GM19099 (cell line): ENCODE data around the gene PRMT2.

Experiments
- POLR2A ChIP-seq: IDR thresholded peaks from 3 replicates; pipeline ENCODE4 v1.6.1; 2011; ENCODE audit warnings: low read depth; ENCODE audit not compliant: insufficient read length; ENCODE audit errors: extremely low read depth

Gene PRMT2

DNA sequence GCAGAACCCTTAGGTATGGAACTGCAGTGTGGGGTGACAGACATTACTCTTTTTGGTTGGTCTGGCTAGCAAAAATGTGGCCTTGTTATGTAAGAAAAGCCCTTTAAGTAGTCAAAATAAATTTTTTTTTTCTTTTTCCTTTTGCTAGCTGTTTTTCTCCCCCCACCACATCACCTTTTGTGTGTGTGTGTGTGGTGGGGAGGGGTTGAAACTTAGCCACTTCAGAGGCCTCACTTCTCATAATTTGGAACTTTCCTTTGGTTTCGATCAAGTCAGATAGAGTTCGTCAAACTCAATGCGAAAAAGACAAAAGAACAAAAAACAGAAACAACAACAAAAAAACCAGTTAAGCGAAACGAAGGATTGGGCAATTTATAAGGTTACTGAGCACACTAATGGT is 1.9 kb upstream of the PRMT2 start:
- TF ChIP-seq POLR2A, result no peak

DNA sequence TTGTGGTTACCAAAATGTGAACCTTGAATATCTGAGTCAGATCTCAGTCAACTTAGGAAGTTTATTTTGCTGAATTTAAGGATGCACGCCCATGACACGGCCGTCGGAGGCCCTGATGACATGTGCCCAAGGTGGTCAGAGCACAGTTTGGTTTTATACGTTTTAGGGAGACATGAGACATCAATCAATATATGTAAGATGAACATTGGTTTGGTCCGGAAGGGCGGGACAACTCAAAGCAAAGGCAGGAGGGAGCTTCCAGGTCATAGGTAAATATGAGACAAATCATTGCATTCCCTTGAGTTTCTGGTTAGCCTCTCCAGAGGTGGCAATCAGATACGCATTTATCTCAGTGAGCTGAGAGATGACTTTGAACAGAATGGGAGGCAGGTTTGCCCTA is 1.0 kb upstream of the PRMT2 start:
- no peak for TF ChIP-seq POLR2A

DNA sequence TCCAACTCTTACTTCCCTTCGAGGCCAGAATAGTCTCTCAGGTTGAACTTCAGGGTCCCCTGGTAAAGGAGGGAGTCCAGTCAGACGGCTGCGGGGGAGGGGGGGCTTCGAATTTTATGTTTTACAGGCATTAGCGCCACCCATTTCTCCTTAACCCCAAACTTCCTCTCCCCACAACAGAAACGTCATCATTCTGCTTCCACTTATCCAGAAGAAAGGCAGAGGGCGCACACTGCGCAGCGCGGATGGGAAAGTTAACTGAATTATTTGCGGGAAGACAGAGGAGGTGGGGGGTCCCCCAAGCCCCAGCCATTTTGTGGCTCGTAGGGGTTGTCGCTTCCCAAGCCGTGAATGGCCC is 529 bp upstream of the PRMT2 start:
- no peak for TF ChIP-seq POLR2A

DNA sequence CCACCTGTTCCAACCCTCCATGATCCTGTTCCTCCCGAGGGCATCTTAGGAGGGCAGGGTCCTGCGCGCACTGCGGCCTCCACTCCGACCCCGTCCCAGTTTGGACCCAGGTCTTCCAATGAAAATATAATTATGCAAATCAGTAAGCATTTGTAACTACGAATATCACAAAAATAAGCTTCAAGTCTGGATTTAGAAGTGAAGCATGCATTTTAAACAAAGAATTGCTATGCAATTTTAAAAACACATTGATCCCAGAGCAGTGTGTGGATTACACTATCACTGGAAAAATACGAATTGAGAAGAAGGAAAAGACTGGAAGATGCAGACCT is 673 bp downstream of the PRMT2 start:
- TF ChIP-seq POLR2A, result no peak

DNA sequence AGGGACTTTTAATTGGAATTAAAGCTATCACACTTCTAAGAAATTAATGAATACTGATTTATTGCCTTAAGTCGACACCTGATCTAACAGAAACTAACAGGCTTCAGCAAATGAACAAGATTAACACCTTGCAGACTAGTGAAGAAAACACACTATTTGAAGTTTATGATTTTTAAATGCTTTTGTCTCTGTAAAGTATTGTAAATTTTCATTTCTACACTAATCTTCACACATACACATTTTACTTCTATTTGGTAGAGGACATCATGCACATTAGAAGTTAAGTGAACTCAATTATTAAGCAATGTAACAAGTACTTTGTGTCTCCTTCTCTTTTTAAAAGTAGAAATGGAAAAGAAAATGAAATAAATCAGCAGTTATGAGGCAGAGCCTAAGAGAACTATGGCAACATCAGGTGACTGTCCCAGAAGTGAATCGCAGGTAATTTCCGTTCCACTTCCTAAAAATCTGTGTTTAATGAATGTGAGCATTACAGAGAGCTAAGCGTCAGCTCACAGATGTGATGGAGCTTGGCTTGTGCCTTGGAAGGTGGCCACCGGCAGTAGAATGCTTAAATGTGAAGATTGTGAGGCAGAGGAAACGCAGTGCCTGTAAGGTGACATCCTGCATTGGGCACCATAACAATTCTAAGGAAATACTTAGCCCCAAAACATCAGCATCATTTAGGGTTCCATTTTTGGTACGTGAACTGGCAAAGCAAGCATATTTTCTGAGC is 1.2 kb downstream of the PRMT2 start:
- no peak for TF ChIP-seq POLR2A

DNA sequence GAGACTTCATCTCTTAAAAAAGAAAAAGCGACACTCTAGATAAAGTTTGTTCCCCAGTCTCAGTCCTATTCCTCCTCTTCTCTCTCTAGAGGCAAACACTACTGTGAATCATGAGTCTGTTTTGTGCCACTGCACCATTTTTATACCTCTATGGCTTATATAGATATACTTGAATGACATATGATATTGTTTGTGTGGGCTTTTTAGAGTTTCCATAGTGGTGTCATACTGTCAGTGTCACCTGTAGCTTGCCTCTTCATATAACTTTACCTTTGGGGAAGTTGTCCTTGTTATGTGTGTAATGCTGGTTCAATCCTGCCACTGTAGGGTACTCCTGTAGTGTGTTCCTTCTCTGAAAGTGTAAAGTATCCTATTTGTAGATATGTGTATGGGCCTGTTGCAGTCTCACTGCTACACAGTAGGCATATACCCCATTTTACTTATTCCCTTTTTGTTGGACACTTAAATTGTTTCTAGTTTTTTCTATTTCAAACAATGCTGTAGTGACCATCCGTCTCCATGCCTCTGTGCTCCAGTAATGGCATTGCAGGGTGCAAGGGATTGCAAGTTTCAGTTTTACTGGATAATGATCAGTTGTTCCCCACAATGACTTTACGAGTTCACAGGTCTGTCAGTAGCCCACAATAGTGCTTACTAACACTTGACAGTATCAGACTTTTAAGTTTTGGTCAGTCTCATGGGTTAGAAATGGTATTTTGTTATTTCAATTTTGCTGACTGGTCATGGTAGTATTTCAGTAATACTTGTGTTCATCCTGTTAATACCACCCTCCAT is 2.7 kb downstream of the PRMT2 start:
- TF ChIP-seq POLR2A, result no peak

DNA sequence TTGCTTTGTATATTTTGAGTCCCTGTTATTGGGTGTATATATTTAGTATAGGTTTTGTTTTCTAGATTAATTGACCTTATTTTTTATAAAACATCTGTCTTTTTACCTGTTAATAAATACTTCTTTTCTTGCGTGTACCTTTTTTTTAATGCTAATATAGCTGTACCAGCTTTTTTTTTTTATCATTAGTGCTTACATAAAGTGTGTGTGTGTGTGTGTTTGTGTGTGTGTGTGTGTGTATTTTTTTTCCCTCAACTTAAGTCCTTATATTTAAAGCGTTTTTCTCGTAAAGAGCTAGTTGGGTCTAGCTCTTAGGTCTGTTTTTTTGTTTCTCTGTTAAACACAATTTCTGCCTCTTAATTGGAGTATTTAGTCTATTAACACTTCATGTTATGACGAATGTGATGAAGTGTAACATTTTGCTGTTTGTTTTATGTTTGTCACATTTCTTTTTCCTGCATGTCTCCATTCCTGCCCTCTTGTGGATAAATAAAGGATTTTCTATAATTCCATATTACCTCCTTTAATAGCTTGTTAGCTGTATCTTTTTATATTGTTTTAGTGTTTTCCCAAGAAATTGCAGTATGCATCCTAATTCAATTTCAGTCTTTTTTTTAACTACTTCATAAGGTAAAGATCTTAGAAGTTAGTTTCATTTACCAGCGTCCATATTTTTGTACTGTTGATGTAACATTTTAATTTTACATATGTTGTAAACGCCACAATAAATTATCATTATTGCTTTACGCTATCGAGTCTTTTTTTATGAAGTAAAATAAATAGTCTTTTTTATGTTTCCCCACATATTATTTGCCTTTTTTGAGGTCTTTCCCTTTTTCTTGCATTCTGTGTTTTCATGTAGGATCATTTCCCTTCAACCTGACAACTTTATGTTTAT is 4.3 kb downstream of the PRMT2 start:
- no peak for TF ChIP-seq POLR2A

DNA sequence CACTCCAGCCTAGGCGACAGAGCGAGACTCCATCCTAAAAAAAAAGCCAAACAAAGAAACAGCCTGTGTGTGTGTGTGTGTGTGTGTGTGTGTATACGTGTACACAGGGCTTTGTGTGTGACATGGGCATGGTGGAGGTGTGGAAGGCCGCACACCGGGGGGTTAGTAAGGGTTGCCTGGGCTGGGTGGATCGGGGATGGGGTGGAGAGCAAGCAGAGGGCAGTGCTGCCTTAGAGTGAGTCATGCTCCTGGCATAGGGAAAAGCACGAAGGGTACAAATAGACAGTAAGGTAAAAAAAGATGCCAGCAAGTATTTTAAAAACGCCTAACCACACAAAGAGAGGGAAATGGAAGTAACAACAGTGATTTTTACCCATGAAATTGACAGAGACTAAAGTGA is 6.2 kb downstream of the PRMT2 start:
- no peak for TF ChIP-seq POLR2A

DNA sequence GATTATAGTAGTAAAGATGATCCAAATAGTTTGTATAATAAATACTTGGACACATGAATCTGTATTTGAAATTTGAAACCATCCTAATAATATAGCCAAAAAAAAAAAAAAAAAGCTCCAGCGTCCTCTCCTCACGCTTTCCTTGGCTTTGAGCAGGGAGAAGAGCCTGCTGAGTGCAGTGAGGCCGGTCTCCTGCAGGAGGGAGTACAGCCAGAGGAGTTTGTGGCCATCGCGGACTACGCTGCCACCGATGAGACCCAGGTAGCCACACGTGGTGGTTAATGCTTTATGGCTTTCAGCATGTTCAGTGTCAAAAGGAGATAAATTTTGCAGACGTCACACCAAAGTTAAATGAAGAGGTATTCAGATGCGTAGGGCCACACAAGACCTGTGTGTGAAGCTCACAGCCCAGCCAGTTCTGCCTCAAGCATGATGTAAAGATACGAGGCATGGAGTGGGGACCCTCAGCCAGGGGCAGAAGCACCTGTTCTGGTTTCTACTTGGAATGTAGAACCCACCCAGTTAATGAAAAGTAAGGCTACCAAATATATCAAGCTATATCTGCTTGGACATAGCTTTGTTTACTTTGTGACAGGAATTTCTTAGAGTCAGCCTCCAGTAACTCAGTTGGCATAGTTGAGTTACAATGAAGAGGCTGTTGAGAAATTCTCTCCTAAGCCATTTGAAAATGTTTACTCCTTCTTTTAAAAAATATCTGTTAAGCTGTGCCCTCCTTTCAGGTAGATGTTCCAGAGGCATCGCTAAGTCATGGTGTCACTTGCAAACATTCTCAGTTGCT is 8.1 kb downstream of the PRMT2 start:
- TF ChIP-seq POLR2A, result no peak

DNA sequence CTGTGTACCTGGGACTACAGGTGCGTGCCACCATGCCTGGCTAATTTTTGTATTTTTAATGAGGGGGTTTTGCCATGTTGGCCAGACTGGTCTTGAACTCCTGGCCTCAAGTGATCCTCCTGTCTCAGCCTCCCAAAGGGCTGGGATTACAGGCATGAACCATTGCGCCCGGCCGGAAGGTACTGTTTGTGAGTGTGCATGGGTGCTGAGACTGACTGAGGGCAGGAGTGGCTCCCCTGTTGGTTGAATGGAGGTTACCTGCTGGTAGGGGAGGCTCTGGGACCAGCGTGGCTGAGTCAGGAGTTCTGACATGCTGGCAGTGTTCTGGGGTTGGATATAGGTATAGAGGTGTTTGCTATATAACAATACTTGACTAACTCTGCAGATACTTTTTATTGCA is 10.4 kb downstream of the PRMT2 start:
- TF ChIP-seq POLR2A, result no peak

DNA sequence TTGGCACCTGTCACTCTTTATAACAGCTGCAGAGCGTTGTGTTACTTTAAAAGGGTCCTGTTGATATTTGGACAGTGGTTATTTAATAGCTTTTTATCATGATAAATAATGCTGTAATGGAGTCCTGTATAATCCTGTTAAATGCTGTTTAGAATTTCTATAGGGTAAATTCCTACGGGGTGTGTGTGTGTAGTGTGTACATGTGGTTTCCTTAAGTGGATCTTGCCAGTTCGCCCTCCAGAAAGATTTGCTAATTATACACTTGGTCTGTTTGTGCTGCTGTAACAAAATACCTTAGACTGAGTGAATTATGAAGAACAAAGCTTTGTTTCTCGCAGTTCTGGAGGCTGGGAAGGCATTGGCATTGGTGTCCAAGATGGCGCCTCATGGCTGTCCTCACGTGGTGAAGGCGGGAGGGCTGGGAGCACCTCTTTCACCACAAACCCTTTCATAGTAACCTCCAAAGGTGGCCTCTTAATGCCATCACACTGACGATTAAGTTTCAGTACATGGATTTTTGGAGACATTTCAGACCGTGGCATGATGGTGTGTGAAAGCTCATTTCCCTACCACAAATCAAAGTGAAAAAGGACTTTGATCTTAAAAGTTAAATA is 11.2 kb downstream of the PRMT2 start:
- no peak for TF ChIP-seq POLR2A

DNA sequence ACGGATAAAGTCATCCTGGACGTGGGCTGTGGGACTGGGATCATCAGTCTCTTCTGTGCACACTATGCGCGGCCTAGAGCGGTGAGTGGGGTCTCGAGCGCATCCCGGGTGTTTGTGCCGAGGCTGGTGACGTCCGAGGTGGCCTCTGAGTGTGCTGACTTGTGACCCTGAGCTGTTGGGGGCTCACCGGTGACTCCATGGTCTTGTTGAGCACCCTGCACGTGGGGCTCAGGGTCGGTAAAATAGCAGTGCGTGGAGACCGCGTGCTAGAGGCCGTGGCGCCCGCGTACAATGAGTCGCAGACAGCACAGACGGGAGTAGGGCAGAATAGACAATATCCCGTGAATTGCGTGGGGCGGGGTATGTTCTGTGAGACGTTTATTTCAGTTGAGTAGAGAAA is 13.1 kb downstream of the PRMT2 start:
- TF ChIP-seq POLR2A, result no peak

DNA sequence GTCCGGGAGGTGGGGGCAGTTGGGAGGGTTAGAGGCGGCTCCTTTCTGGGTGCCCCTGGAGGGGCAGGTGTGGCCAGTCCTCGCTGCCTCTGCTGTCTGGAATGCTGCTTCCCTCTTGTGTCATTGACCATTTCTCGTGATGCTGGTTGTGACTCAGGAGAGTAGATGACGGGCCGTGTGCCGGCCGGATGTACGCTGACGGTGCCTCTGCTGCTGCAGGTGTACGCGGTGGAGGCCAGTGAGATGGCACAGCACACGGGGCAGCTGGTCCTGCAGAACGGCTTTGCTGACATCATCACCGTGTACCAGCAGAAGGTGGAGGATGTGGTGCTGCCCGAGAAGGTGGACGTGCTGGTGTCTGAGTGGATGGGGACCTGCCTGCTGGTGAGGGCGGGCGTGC is 13.9 kb downstream of the PRMT2 start:
- no peak for TF ChIP-seq POLR2A

DNA sequence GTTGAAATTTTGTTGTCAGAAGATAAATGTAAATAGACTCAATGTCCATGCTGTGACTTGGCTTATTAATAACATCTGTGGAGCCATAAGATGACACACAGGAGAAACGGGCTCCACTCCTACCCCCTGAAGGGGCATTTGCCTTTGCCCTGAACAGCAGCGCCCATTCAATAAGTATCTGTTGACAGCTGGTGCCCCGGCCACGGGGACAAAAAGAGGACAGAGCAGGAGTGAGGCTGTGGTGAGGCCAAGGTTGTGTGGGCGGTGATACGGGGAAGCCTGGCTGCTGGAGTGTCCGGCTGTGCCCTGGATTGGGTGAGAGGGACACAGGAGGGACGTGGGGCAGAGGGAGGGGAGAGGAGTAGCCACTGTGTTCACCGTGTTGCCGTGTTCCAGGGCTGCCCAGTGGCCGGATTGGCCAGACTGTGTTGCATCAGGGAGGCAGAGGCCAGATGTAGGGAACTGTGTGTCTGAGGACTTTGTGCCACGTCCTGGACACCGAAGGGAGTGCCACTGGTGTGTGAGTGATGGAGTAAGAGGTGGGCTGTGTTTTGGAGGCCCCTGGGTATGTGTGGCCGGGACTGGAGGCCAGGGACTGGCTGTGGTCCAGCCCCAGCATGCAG is 15.1 kb downstream of the PRMT2 start:
- TF ChIP-seq POLR2A, result no peak
